Small intestine (tissue), 7 donors: Measurements from ENCODE around the gene AHDC1. TPM values are rescaled to one million over a fixed set of nuclear protein-coding genes. Genes with fewer than 3 reads are reported as not detected.
A peak's percentile ranks its signal among the peaks of the same experiment; 100 is the strongest.
"Not testable (repeated sequence)": the region's sequence is repeated elsewhere in the genome, so short reads cannot be mapped to it uniquely, and the experiment has no call there.

Source experiments
- DNase-seq, 2 donors: peaks; one replicate each; pipeline versions ENCODE4 v3.0.0 to v3.0.0-alpha.2; 2013
- FAIRE-seq: peaks from 2 replicates; lab custom pipeline; 2012; peaks lifted over from hg19 to GRCh38; lab: Jason Lieb, UNC
- H3K27ac ChIP-seq, 3 donors: one replicate each; pipeline ENCODE4 v1.5.1; 2013; ENCODE audit warnings: low read length in 2 of 3, mild to moderate bottlenecking in 2 of 3, control low read depth in 1 of 3, inconsistent platforms in 1 of 3, low read depth in 1 of 3, moderate library complexity in 1 of 3
- H3K27me3 ChIP-seq, 3 donors: one replicate each; pipeline ENCODE4 v1.6.1; 2013; ENCODE audit warnings: low read length in 3 of 3, inconsistent platforms in 1 of 3; ENCODE audit not compliant: control insufficient read depth in 3 of 3, insufficient read depth in 3 of 3
- H3K36me3 ChIP-seq, 3 donors: one replicate each; pipeline ENCODE4 v1.6.1; 2013; ENCODE audit warnings: low read length in 3 of 3, inconsistent platforms in 1 of 3, low read depth in 1 of 3, mild to moderate bottlenecking in 1 of 3, moderate library complexity in 1 of 3; ENCODE audit not compliant: control insufficient read depth in 3 of 3, insufficient read depth in 2 of 3
- H3K4me1 ChIP-seq, 3 donors: one replicate each; pipeline ENCODE4 v1.6.1; 2013; ENCODE audit warnings: low read length in 2 of 3, inconsistent platforms in 1 of 3, low read depth in 1 of 3, mild to moderate bottlenecking in 1 of 3, moderate library complexity in 1 of 3; ENCODE audit not compliant: control insufficient read depth in 3 of 3, insufficient read depth in 2 of 3
- H3K4me3 ChIP-seq, 3 donors: one replicate each; pipeline ENCODE4 v1.5.1; 2013; ENCODE audit warnings: low read length in 3 of 3, control low read depth in 1 of 3, inconsistent platforms in 1 of 3, low read depth in 1 of 3, mild to moderate bottlenecking in 1 of 3, moderate library complexity in 1 of 3
- H3K9me3 ChIP-seq, 2 donors: one replicate each; pipeline ENCODE4 v1.6.1; 2013; ENCODE audit warnings: low read depth in 1 of 2, low read length in 1 of 2; ENCODE audit not compliant: control insufficient read depth in 2 of 2, insufficient read depth in 1 of 2
- WGBS, 3 donors: extraction: QIAGEN DNeasy Blood & Tissue Kit; methylation state at CpG; one replicate each; pipeline ENCODE4 v1.1.7; 2013; 5-methylcytosine and 5-hydroxymethylcytosine counted together
- polyA plus RNA-seq, 4 donors: library from polyadenylated mRNA; stranded (reverse) in 3 of 4; unstranded in 1 of 4; fragments of 200-250 nt in 3 of 4; fragments of 120-200 nt in 1 of 4; gene quantifications; one replicate each; pipeline versions ENCODE4 v1.2.1 to v1.2.3, GENCODE V29; 2013
- donor health status: healthy with polysubstance abuse.
- donor health status: control.
- donor health status: control.
- donor health status: Bipolar disorder and iron deficiency.
- donor health status: healthy.

Gene AHDC1
- polyA plus RNA-seq, 4 donors, result 3.5 to 17.4 (median 6.9) TPM

DNA sequence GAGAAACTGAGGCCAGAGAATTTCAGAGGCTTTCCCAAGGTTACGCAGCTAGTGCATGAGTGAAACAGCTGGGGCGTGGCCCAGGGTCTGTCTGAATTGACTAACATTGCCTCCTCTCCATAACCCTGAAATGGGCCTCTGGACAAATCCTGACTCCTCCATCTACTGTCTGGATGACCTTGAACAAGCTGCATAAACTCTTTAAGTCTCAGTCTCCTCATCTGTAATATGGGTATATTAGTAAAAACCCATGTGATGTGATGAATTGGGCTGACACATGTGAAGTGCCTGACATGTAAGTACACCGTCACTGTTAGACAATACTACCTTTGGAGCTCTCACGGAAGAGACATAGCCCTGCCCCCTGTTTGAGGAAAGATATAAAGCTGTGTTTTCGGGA lies 43.4 kb upstream of the AHDC1 start:
- WGBS, 3 donors, result 88 to 96% (median 90%) methylated on average over 5 of the region's 5 CpGs
- Histone ChIP-seq H3K4me1 (no peaks in the 10 kb centered on the region), H3K9me3 (no peaks in the 10 kb centered on the region), H3K36me3 (no peaks in the 10 kb centered on the region), H3K27me3 (peaks cover 0 to 8% (median 0%) of the 10 kb centered on the region in 3 donors), H3K4me3 (no peak overlapping the region), H3K27ac (no peak overlapping the region)
- FAIRE-seq (no peak), DNase-seq (no peak)

DNA sequence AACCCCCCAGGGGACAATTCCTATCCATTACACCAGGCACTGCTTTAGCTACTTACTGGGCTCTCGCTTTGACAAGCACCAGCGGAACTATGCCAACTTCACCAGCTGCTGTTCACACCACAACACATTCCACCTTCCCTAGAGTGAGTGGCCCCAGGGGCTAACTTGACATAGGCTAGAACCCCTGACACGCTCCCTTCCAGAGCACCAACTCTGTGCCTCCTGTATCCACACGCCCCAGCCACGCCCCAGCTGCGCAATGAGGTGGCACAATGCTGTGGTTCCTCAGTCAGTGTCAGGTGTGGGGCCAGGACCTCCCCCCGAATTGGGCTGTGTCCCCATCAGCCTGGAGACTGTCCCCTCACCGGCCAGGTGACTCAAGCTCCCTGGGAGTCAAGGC lies 42.7 kb upstream of the AHDC1 start:
- no peak for FAIRE-seq
- H3K36me3 ChIP-seq, result no peaks in the 10 kb centered on the region
- H3K9me3 ChIP-seq, result no peaks in the 10 kb centered on the region
- DNase-seq, result no peak
- WGBS, 3 donors, result 80 to 84% (median 82%) methylated on average over 8 of the region's 8 CpGs
- H3K27ac ChIP-seq, result no peak overlapping the region
- H3K4me3 ChIP-seq, result no peak overlapping the region
- peaks cover 0 to 8% (median 0%) of the 10 kb centered on the region in 3 donors for H3K27me3 ChIP-seq
- H3K4me1 ChIP-seq, result no peaks in the 10 kb centered on the region

DNA sequence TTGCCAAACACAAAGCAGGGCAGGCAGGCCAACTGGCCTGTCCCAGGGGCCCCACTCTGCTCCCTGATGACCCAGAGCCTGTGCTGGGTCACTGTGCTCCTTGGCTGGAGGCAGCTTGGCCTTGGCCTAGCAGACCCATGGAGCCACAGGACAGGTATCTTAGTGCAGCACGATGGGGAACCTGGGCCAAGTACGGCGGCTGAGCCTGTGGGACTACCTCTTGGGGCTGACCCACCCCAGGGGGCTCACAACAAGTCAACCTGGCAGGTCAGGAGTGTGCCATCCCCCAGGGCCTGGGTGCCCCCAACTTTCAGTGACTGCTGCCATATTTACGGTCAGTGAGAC lies 41.1 kb upstream of the AHDC1 start:
- no peaks in the 10 kb centered on the region for H3K36me3 ChIP-seq
- FAIRE-seq (no peak), DNase-seq (no peak)
- peaks cover 0 to 8% (median 0%) of the 10 kb centered on the region in 3 donors for H3K27me3 ChIP-seq
- H3K27ac ChIP-seq, result no peak overlapping the region
- no peak overlapping the region for H3K4me3 ChIP-seq
- H3K4me1 ChIP-seq, result no peaks in the 10 kb centered on the region
- WGBS, 3 donors, result 92 to 100% (median 97%) methylated on average over 4 of the region's 4 CpGs
- H3K9me3 ChIP-seq, result no peaks in the 10 kb centered on the region

DNA sequence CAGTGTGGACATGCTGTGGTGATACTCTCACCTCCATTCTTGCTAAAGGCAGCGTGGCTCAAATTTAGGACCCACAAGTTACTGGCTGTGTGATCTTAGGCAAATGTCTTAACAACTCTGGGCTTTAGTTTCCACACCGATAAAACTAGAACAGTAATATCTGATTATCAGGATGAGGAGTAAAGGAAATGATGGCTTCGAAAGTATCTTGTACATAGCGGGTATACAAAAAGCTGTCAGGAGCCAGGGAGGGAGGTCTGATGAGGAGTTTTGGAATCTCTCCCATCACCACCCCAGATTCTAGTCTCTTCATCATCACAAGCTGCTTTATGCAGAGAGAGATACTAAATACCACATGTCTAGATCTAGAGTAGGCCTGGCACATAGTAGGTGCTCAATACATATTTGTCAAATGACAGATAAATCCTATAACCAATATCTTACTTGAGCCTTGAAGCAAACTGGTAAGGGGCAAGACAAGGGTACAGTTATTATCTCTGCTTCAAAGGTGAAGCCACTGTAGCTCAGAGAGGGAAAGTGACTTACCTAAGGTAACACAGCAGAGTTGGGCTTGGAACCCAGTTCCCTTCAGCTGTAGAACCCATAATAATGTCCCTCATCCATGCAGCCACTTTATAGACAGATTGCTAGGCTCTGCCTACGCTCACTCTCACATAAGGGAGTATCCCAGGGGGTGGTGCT lies 40.6 kb upstream of the AHDC1 start:
- Histone ChIP-seq H3K9me3 (no peaks in the 10 kb centered on the region), H3K36me3 (no peaks in the 10 kb centered on the region), H3K4me3 (no peak overlapping the region), H3K4me1 (no peaks in the 10 kb centered on the region), H3K27me3 (peaks cover 0 to 11% (median 0%) of the 10 kb centered on the region in 3 donors), H3K27ac (no peak overlapping the region)
- DNase-seq, result no peak
- WGBS, 3 donors, result 84 to 93% (median 91%) methylated on average over 5 of the region's 5 CpGs
- FAIRE-seq, result no peak

DNA sequence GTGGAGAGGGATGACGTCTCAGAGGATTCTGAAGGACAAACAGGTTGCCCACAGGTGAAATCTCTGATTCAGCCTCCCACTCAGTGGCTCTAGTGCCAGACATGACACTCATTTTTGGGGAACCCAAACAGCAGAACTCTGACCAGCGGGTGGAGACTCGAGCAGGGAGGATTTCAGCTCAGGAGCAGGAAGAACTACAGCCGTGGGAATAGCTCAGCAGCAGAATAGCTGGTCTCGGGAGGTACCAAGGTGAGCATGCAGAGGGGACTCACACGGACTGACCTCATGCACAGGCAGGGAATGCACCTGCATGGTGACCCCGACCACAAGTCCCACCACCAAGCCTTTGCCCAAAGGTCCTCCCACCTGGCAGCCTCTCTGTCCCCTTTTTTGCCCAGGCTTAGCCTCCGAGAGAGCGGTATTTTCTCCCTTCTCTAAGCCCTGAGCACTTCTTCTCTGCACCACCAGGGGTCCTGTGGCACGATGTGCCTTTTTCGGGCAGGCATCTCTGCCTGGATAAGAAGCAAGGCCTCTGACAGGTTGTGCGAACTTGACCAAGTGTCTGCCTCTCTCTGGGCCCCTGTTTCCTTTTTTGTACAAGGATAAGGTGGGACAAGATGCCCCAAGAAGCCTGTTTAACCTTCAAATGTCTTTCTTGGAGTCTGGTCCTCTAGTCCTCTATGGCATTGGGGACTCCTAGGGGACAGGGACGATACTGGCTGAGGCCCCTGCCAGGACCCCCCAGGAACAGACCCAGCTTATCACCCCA lies 39.8 kb upstream of the AHDC1 start:
- Histone ChIP-seq H3K36me3 (no peaks in the 10 kb centered on the region), H3K4me3 (no peak overlapping the region), H3K27me3 (peaks cover 0 to 11% (median 0%) of the 10 kb centered on the region in 3 donors), H3K27ac (no peak overlapping the region), H3K9me3 (no peaks in the 10 kb centered on the region), H3K4me1 (no peaks in the 10 kb centered on the region)
- DNase-seq, result peak; percentile 61 to 62
- no peak for FAIRE-seq
- WGBS, 3 donors, result 22 to 35% (median 22%) methylated on average over 13 of the region's 13 CpGs

DNA sequence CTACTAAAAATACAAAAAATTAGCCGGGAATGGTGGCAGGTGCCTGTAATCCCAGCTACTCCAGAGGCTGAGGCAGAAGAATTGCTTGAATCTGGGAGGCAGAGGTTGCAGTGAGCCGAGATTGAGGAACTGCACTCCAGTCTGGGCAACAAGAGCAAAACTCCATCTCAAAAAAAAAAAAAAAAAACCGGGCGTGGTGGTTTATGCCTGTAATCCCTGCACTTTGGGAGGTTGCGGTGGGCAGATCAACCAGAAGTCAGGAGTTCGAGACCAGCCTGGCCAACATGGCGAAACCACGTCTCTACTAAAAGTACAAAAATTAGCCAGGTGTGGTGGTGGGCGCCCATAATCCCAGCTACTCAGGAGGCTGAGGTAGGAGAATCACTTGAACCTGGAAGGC lies 36.6 kb upstream of the AHDC1 start:
- not testable (repeated sequence) for H3K4me3 ChIP-seq, H3K27ac ChIP-seq, DNase-seq, H3K36me3 ChIP-seq, H3K4me1 ChIP-seq, FAIRE-seq, H3K9me3 ChIP-seq
- H3K27me3 ChIP-seq, result peaks cover 0 to 13% (median 0%) of the 10 kb centered on the region in 3 donors
- 76 to 88% (median 80%) methylated on average over 8 to 9 of the region's 9 CpGs for WGBS, 3 donors

DNA sequence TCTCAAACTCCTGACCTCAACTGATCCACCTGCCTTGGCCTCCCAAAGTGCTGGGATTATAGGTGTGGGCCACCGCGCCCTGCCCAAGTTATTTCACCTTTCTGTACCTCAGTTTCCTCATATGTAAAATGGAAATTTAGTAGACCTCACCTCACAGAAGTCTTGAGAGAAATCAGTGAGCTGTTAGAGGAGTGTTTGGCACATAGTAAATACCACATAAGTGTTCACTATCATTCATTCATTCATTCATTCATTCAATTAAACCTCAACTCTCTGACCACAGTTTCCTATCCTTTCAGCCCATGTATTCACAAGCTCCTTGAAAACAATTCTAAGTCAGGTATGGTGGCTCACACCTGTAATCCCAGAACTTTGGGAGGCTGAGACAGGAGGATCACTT lies 34.9 kb upstream of the AHDC1 start:
- Histone ChIP-seq H3K36me3 (no peaks in the 10 kb centered on the region), H3K27ac (no peak overlapping the region), H3K4me3 (no peak overlapping the region), H3K4me1 (peaks cover 0 to 2% (median 0%) of the 10 kb centered on the region in 3 donors), H3K9me3 (no peaks in the 10 kb centered on the region), H3K27me3 (peaks cover 0 to 30% (median 0%) of the 10 kb centered on the region in 3 donors)
- FAIRE-seq, result no peak
- no peak for DNase-seq
- WGBS, 3 donors, result 90 to 100% (median 97%) methylated on average over 2 of the region's 2 CpGs

DNA sequence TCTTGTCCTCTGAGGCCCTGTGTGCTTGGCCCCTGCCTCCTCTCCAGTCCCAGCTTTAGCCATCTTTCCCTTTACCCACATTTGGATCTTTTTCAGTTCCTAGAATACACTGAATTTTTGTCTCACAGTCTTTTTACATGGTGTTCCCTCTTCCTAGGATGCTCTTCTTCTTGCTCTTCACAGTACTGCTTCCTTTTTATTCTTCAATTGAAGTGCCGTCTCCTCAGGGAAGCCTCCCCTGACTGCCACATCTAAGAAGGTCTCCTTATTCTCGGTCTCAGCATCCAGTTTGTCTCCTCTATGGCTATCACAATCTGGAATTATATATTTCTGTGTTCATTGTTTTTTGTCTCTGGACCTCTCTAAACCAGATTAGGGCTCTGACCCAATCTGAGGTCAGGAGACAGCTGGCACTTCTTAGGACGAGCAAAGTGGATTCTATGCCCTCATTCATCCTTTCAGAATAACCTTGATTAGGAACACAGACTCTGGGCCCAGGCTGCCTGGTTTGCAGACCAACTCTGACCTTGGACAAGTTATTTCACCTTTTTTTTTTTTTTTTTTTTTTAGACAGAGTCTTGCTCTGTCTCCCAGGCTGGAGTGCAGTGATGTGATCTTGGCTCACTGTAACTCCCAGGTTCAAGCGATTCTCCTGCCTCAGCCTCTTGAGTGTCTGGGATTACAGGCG lies 34.2 kb upstream of the AHDC1 start:
- DNase-seq (no peak), FAIRE-seq (no peak)
- 63 to 71% (median 68%) methylated on average over 5 of the region's 5 CpGs for WGBS, 3 donors
- H3K36me3 ChIP-seq, result no peaks in the 10 kb centered on the region
- peaks cover 0 to 30% (median 0%) of the 10 kb centered on the region in 3 donors for H3K27me3 ChIP-seq
- no peak overlapping the region for H3K27ac ChIP-seq
- H3K4me3 ChIP-seq, result no peak overlapping the region
- H3K9me3 ChIP-seq, result no peaks in the 10 kb centered on the region
- H3K4me1 ChIP-seq, result peaks cover 0 to 4% (median 0%) of the 10 kb centered on the region in 3 donors
